ENCODE results near the gene STK16. TPM values are rescaled to one million over a fixed set of nuclear protein-coding genes. Genes with fewer than 3 reads are reported as not detected.
A peak's percentile ranks its signal among the peaks of the same experiment; 100 is the strongest.
"Not testable (repeated sequence)": the region's sequence is repeated elsewhere in the genome, so short reads cannot be mapped to it uniquely, and the experiment has no call there.

The STK16 gene
- total RNA-seq, 1 experiment from 2014 or later = 38.6 TPM

- H3K4me3 ChIP-seq (ENCODE audit: insufficient read depth, low read depth, low read length) = no peak overlapping the region
- no peak for DNase-seq
- H3K36me3 ChIP-seq (replicated peaks; ENCODE audit: control insufficient read depth, insufficient read depth, low read length) = peaks cover 6% of the 10 kb centered on the region
- H3K27me3 ChIP-seq (ENCODE audit: control insufficient read depth, insufficient read depth, low read length) = no peaks in the 10 kb centered on the region; the same call in 1 of the 2 replicates
These were observed 1.3 kb downstream of the STK16 start for GRCh38 chr2:219246559-219246958.

- DNase-seq = no peak
- H3K27me3 ChIP-seq (ENCODE audit: control insufficient read depth, insufficient read depth, low read length) = peaks cover 9% of the 10 kb centered on the region
- H3K36me3 ChIP-seq (replicated peaks; ENCODE audit: control insufficient read depth, insufficient read depth, low read length) = peaks cover 6% of the 10 kb centered on the region
- no peak overlapping the region for H3K4me3 ChIP-seq (ENCODE audit: insufficient read depth, low read depth, low read length)
These were observed 2.7 kb downstream of the STK16 start for GRCh38 chr2:219247678-219248642.

- Histone ChIP-seq H3K27me3 (ENCODE audit: control insufficient read depth, insufficient read depth, low read length) (peaks cover 16% of the 10 kb centered on the region), H3K4me3 (ENCODE audit: insufficient read depth, low read depth, low read length) (no peak overlapping the region), H3K36me3 (replicated peaks; ENCODE audit: control insufficient read depth, insufficient read depth, low read length) (peaks cover 6% of the 10 kb centered on the region)
- no peak for DNase-seq
These were observed 3.5 kb downstream of the STK16 start for GRCh38 chr2:219248845-219249202.

GRCh38 chr2:219249203-219249980 lies 4.1 kb downstream of the STK16 start:
- Histone ChIP-seq H3K4me3 (ENCODE audit: insufficient read depth, low read depth, low read length) (no peak overlapping the region), H3K36me3 (replicated peaks; ENCODE audit: control insufficient read depth, insufficient read depth, low read length) (peaks cover 6% of the 10 kb centered on the region), H3K27me3 (ENCODE audit: control insufficient read depth, insufficient read depth, low read length) (peaks cover 22% of the 10 kb centered on the region)
- DNase-seq = no peak

- peaks cover 30% of the 10 kb centered on the region for H3K27me3 ChIP-seq (ENCODE audit: control insufficient read depth, insufficient read depth, low read length)
- H3K36me3 ChIP-seq (replicated peaks; ENCODE audit: control insufficient read depth, insufficient read depth, low read length) = peaks cover 6% of the 10 kb centered on the region
- DNase-seq = no peak
- no peak overlapping the region for H3K4me3 ChIP-seq (ENCODE audit: insufficient read depth, low read depth, low read length)
These were observed 4.9 kb downstream of the STK16 start for GRCh38 chr2:219250049-219250781.

GRCh38 chr2:219251656-219252055 lies 6.4 kb downstream of the STK16 start:
- H3K4me3 ChIP-seq (ENCODE audit: insufficient read depth, low read depth, low read length) = no peak overlapping the region
- H3K36me3 ChIP-seq (replicated peaks; ENCODE audit: control insufficient read depth, insufficient read depth, low read length) = peaks cover 6% of the 10 kb centered on the region
- peaks cover 44% of the 10 kb centered on the region for H3K27me3 ChIP-seq (ENCODE audit: control insufficient read depth, insufficient read depth, low read length)
- DNase-seq = no peak

- Histone ChIP-seq H3K27me3 (ENCODE audit: control insufficient read depth, insufficient read depth, low read length) (peaks cover 46% of the 10 kb centered on the region), H3K36me3 (replicated peaks; ENCODE audit: control insufficient read depth, insufficient read depth, low read length) (peaks cover 6% of the 10 kb centered on the region), H3K4me3 (ENCODE audit: insufficient read depth, low read depth, low read length) (no peak overlapping the region)
- DNase-seq = no peak
These were observed 6.8 kb downstream of the STK16 start for GRCh38 chr2:219252084-219252483.

GRCh38 chr2:219252570-219252899 lies 7.3 kb downstream of the STK16 start:
- H3K36me3 ChIP-seq (replicated peaks; ENCODE audit: control insufficient read depth, insufficient read depth, low read length) = peaks cover 5% of the 10 kb centered on the region
- peak overlapping the region; percentile 41 for H3K4me3 ChIP-seq (ENCODE audit: insufficient read depth, low read depth, low read length)
- peak; percentile 56 for DNase-seq
- peaks cover 46% of the 10 kb centered on the region for H3K27me3 ChIP-seq (ENCODE audit: control insufficient read depth, insufficient read depth, low read length)

- peak within 1 kb of the TSS; percentile 43 for H3K4me3 ChIP-seq (ENCODE audit: insufficient read depth, low read depth, low read length)
- peak; percentile 89 for DNase-seq
- H3K36me3 ChIP-seq (replicated peaks; ENCODE audit: control insufficient read depth, insufficient read depth, low read length) = peaks cover 3% of the 10 kb centered on the region
- H3K27me3 ChIP-seq (ENCODE audit: control insufficient read depth, insufficient read depth, low read length) = peaks cover 46% of the 10 kb centered on the region
These were observed 7.8 kb downstream of the STK16 start, which contains the start of gene TUBA4B for GRCh38 chr2:219252900-219253752. Gene TUBA4B, plus strand, starts transcription at chr2:219253243. Its CDS starts 165 bp downstream, at chr2:219253408.

- peak; percentile 100 for DNase-seq
- H3K27me3 ChIP-seq (ENCODE audit: control insufficient read depth, insufficient read depth, low read length) = peaks cover 46% of the 10 kb centered on the region
These were observed 8.7 kb downstream of the STK16 start, which contains the start of gene TUBA4A for GRCh38 chr2:219253753-219254589. Gene TUBA4A, minus strand, starts transcription at chr2:219253918. Its CDS starts 60 bp downstream, at chr2:219253858.

GRCh38 chr2:219254590-219255201 lies 9.4 kb downstream of the STK16 start:
- DNase-seq = peak; percentile 43
- Histone ChIP-seq H3K27me3 (ENCODE audit: control insufficient read depth, insufficient read depth, low read length) (peaks cover 47% of the 10 kb centered on the region), H3K36me3 (replicated peaks; ENCODE audit: control insufficient read depth, insufficient read depth, low read length) (peaks cover 1% of the 10 kb centered on the region), H3K4me3 (ENCODE audit: insufficient read depth, low read depth, low read length) (peak overlapping the region; percentile 43; the same call in 1 of the 2 replicates)

More at GRCh38 chr2:219253753-219254589, 8.7 kb downstream of the STK16 start, which contains the start of gene TUBA4A:
- H3K36me3 ChIP-seq (replicated peaks; ENCODE audit: control insufficient read depth, insufficient read depth, low read length) = peaks cover 2% of the 10 kb centered on the region
- peak within 1 kb of the TSS; percentile 43 for H3K4me3 ChIP-seq (ENCODE audit: insufficient read depth, low read depth, low read length)

GRCh38 chr2:219258942-219259341 lies 13.7 kb downstream of the STK16 start:
- not testable (repeated sequence) for H3K4me3 ChIP-seq (ENCODE audit: insufficient read depth, low read depth, low read length); H3K36me3 ChIP-seq (replicated peaks; ENCODE audit: control insufficient read depth, insufficient read depth, low read length); DNase-seq
- peaks cover 33% of the 10 kb centered on the region for H3K27me3 ChIP-seq (ENCODE audit: control insufficient read depth, insufficient read depth, low read length)
